ENCODE results near the gene CCL4. TPM values are rescaled to one million over a fixed set of nuclear protein-coding genes. Genes with fewer than 3 reads are reported as not detected.
"Not testable (repeated sequence)": the region's sequence is repeated elsewhere in the genome, so short reads cannot be mapped to it uniquely, and the experiment has no call there.

CCL4 gene
- total RNA-seq, 1 donor: not detected

DNA sequence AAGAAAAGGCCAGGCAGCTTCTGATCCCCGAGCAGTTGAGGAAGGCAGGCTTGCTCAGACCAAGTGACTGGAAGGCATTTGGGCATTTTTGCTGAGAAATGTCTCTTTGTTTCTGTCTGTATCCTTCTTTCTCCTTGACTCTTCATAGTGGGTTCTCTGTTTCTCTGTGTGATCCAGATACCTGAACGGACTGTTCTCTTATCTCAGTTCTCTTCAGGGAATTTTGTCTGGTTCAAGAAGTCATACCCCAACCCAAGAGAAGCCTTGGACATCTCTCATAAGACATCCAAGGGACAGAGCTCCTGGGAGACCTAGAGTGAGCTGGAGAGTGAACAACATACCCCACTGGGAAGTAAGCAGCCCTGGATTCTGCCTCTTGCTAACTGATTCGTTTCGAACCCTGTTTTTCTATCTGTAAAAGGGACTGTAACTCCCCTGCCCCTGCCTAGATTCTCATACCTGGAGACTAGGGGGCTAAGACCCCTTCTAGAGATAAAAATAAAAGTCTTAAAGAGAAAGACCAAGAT lies 14.2 kb upstream of the CCL4 start:
- DNase-seq (ENCODE audit: low read depth): no peak
- H3K4me3 ChIP-seq (ENCODE audit: low read depth, low read length): no peak overlapping the region
- TF ChIP-seq, protein P1, sequence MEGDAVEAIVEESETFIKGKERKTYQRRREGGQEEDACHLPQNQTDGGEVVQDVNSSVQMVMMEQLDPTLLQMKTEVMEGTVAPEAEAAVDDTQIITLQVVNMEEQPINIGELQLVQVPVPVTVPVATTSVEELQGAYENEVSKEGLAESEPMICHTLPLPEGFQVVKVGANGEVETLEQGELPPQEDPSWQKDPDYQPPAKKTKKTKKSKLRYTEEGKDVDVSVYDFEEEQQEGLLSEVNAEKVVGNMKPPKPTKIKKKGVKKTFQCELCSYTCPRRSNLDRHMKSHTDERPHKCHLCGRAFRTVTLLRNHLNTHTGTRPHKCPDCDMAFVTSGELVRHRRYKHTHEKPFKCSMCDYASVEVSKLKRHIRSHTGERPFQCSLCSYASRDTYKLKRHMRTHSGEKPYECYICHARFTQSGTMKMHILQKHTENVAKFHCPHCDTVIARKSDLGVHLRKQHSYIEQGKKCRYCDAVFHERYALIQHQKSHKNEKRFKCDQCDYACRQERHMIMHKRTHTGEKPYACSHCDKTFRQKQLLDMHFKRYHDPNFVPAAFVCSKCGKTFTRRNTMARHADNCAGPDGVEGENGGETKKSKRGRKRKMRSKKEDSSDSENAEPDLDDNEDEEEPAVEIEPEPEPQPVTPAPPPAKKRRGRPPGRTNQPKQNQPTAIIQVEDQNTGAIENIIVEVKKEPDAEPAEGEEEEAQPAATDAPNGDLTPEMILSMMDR (IDR thresholded peaks at IDR 0.05; ENCODE audit: insufficient read depth, low read length): no peak

DNA sequence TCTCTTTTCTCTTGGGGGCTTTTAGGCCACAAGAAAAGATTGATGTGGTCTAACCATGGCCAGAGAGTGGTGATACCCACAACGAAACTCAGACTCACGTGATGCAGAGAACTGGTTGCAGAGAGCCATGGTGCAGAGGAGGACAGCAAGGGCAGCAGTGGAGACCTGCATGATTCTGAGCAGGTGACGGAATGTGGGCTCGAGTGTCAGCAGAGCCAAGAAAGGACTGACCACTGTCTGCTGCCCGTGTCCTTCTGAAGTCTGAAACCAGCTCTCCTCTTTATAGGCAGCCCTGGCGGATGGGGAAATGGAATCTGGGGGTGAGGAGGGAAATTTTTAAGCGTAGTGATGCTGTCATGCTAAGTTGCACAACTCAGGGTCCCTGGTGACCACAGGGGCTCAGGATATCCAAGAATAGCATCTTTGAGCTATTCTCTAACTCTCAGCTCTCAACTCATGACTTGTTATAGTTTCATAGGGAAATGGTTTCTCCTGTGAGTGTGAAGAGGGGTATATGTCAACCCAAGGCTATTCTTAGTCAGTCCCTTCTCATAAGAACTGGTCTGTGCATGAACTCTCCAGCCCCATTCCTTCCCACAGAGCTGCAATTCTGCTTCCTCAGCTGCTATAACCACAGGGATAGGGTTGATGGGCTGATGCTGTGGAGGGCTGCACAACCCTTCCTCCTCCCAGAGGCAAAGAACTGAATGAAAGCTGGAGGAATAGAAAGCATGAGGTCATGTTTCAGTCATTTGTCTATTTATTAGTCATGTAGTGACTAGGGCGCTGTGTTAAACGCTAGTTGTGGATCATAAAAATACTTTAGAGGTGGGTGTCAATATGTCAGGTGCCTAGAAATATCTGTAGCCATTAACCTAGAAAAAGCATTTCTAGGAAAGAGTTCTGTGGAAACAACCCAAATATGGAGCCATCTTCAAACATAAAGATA lies 13.5 kb upstream of the CCL4 start, which contains the start of gene CCL3:
Gene CCL3 (minus strand): TSS at position 256 of the 949 bp plus-strand sequence. CDS start 85 bp downstream, at position 171.
- no peak for DNase-seq (ENCODE audit: low read depth)
- TF ChIP-seq, protein P1 (IDR thresholded peaks at IDR 0.05; ENCODE audit: insufficient read depth, low read length): no peak
- no peak within 1 kb of the TSS for H3K4me3 ChIP-seq (ENCODE audit: low read depth, low read length)

DNA sequence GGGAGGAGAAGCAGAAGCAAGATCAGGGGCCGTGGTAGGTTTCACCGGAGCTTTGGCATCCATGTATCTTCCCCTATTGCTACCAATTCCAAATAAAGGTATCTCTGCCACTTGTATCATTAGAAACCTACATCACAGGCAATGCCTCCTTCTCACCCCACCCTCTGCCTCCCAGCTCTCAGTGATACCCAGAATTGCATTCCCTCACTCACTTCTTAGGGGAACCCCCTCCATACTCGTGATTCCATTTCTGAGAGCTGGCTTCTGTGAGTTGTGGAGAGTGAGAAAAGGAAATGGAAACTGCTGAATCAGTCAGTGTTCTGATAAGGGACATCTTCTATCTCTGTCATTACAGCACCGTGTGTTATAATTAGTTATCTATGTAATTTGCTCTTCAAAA lies 11.4 kb upstream of the CCL4 start:
- TF ChIP-seq, protein P1 (IDR thresholded peaks at IDR 0.05; ENCODE audit: insufficient read depth, low read length): no peak
- no peak for DNase-seq (ENCODE audit: low read depth)
- H3K4me3 ChIP-seq (ENCODE audit: low read depth, low read length): no peak overlapping the region

DNA sequence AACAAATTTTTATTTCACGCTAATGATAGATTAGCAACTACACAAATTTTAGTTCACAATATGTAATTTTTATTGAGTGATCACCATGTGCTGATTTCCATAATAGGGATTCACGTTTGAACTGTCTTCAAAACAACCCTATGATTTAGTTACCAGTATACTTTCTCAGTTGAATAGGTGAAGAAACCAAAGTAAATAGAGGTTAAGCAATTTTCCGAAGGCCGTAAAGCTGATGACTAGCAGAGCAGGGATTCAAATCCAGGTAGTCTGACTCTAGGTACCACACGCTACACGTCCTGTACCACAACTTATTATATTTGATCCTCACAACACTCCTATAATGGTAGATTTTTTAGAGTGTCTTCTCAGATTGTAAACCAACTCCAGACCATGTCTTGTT lies 10.9 kb upstream of the CCL4 start:
- DNase-seq (ENCODE audit: low read depth): not testable (repeated sequence)

DNA sequence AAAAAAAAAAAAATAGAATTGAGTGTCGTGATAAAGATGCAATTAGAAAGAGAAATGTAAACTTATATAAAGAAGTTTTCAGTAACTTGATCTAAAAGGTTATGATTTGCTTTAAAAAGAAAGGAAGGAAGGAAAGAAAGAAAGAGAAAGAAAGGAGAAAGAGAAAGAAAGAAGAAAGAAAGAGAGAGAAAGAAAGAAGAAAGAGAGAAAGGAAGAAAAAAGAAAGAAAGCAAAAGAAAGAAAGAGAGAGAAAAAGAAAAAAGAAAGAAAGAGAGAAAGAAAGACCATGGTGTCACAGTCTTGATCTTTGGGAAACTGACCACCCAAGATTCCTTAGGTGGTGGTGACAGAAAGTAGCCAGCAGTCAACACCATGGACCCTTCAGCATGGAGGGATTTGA lies 9.4 kb upstream of the CCL4 start:
- TF ChIP-seq, protein P1 (IDR thresholded peaks at IDR 0.05; ENCODE audit: insufficient read depth, low read length): no peak
- no peak for DNase-seq (ENCODE audit: low read depth)
- no peak overlapping the region for H3K4me3 ChIP-seq (ENCODE audit: low read depth, low read length)

More for the DNA sequence above, 10.9 kb upstream of the CCL4 start:
- H3K4me3 ChIP-seq (ENCODE audit: low read depth, low read length): not testable (repeated sequence)

DNA sequence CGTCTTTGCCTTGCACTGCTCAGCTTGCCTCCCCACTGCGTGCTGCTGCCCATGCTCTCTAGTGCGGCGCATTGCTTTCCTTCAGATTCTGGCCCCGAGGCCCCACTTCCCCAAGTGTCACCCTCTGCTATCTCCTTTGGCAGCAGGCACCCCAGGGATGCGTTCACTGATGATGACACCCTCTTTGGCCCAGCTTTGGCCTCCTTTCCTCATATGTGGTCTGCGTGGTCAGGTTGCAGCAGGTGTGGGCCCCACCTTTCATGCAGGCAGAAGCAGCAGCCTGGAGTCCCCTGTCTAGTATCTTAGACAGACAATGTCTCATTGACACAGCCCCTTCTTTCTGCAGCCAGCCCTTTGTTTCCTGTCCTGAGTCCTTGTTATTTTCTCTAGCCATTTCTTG lies 8.9 kb upstream of the CCL4 start:
- DNase-seq (ENCODE audit: low read depth): no peak
- H3K4me3 ChIP-seq (ENCODE audit: low read depth, low read length): no peak overlapping the region
- TF ChIP-seq, protein P1 (IDR thresholded peaks at IDR 0.05; ENCODE audit: insufficient read depth, low read length): no peak

DNA sequence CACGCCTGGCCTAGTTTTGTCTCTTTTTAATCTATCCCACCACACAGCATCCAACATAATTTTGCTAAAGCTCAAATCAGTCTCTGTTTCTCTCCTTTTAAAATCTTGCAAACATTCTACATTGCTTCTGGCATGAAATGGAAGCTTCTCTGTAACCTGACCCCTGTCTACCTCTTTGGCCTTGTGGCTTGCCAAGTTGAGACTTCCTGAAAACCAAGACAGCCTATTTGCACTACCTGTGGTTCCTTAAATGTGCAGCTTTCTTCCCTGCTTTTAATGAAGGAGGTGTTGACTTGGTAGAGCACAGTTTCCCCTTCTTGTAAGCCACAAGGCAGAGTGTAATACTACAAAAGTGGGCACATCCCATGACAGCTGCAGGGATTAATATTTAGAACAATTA lies 7.6 kb upstream of the CCL4 start:
- no peak for DNase-seq (ENCODE audit: low read depth)
- TF ChIP-seq, protein P1 (IDR thresholded peaks at IDR 0.05; ENCODE audit: insufficient read depth, low read length): no peak
- no peak overlapping the region for H3K4me3 ChIP-seq (ENCODE audit: low read depth, low read length)

DNA sequence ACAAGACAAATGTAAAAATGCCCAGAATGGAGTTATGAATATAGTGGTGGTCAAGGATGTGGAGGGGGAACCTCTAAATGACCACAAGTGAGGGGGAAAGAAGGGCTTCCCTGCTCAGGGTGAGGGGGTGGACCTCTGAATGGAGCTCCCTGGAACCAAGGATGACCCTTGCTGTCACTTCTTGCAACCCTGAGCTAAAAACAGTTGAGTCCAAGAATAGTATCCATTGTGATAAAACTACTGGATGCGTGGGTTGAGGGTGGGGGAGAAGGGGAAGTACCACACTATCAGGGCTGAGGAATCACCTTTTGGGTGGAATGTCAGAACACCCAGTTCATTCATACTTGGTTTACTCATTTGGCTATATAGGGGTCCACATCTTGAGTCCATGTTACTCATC lies 4.6 kb upstream of the CCL4 start:
- not testable (repeated sequence) for H3K4me3 ChIP-seq (ENCODE audit: low read depth, low read length); DNase-seq (ENCODE audit: low read depth)

DNA sequence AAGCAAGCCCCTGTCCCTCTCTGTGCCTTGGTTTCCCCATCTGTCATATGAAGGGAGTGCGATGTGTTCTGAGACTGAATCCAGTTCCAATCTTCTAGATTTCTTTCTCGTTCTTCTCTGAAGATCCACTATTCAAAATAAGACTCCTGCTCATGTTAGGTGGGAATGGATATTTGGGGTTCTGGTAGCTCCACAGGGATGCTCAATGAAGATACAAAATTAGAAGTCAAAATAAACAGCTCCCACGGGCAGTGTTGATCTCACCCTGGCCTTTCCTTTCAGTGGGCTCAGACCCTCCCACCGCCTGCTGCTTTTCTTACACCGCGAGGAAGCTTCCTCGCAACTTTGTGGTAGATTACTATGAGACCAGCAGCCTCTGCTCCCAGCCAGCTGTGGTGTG lies 619 bp downstream of the CCL4 start:
- DNase-seq (ENCODE audit: low read depth); H3K4me3 ChIP-seq (ENCODE audit: low read depth, low read length): not testable (repeated sequence)
